Measurements from ENCODE around the gene HSPA6.
"Not testable (repeated sequence)": the region's sequence is repeated elsewhere in the genome, so short reads cannot be mapped to it uniquely, and the experiment has no call there.

HSPA6 gene

DNA sequence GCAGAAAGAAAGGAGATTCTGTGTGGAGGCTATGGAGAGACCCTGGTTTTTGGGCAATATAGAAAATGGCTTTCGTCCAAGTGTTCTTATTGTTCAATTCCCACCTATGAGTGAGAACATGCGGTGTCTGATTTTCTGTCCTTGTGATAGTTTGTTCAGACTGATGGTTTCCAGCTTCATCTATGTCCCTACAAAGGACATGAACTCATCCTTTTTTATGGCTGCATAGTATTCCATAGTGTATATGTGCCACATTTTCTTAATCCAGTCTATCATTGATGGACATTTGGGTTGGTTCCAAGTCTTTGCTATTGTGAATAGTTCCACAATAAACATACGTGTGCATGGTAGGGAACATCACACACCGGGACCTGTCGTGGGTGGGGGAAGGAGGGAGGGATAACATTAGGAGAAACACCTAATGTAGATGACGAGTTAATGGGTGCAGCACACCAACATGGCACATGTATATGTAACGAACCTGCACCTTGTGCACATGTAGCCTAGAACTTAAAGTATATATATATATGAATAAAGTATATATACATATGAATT lies 14.7 kb downstream of the HSPA6 start:
- not testable (repeated sequence) for DNase-seq

GRCh38 chr1:161539731-161540569 lies 15.6 kb downstream of the HSPA6 start:
- DNase-seq: peak; percentile 94

DNA sequence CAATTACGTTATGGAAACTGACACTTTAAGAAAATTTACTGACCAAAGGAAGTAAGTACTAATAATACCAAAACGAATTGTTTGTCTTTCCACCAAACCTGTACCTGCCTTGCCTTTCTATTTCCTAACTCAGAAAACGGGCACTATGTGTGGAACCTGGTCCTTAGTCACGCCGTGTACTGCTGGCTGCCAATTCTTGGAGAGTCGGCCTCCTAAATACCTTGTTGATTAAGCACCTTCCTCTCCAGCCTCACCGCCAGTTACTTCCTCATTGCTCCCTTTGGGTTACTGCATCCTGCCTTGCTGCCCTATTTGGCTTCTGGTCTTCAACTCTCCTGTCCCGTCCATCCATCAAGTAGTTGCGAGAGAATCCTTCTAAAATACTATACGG lies 16.2 kb downstream of the HSPA6 start:
- DNase-seq: peak; percentile 41

- peak; percentile 88 for DNase-seq
These were observed 17.8 kb downstream of the HSPA6 start for GRCh38 chr1:161542091-161542559.

- peak; percentile 32 for DNase-seq
These were observed 18.8 kb downstream of the HSPA6 start for GRCh38 chr1:161543125-161543524.

DNA sequence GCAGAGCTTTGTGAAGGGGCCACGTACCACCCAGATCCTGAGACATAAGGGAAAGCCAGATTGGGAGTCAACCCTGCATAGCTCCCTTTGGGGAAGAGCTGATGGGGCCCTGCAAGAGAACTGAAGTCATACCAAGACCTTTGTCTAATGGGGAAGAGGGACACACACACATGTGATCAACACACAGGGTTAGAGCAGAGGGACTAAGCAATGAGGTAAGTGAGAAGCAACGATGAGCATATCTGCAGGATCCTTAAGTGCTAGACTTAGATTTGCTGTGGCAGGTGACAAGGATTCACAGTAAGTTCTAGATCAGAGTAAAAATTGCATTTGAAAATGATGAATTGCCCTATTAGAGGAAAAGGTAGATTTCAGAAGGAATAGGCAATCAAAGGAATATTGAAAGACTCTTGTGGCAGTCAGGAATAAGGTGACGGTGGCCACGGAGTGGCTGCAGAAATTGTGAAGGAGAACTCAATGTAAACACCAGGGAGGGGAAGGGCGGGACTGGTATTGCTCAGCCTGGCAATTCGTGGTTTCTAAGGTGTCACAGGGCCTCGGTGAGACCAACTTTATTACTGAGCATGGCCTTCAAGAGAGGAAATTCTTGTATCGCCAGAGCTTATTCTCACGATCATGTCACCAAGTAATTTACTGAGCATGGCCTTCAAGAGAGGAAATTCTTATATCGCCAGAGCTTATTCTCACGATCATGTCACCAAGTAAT lies 20.8 kb downstream of the HSPA6 start:
- DNase-seq: peak; percentile 54

DNA sequence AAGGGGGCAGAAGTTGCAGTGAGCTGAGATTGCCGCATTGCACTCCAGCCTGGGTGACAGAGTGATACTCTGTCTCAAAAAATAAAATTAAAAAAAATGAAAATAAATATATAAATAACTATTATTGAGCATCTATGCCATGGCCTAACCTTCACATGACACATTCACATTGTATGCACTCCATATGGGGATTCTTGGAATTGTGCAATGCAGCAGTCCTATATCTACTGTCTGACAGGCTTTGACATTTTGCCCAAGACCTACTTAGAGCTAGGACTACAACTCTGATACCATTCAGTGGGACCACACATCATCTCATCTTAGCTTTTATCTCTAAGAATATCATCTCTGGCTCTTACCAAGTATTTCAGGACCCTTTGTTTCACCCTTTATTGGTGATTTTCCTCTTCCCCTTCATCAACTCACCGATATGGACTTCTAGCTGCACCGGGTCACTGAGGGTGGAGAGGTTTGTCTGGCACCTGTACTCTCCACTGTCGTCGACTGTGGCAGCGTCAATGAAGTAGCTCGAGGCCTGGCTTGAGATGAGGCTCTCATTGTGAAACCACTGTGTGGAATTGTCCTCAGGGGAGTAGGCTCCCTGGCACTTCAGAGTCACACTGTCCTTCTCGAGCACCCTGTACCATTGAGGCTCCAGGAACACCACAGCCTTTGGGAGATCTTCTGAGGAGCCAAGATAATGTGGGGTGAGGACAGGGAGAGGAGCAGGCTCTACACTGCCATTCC lies 23.8 kb downstream of the HSPA6 start:
- not testable (repeated sequence) for DNase-seq

DNA sequence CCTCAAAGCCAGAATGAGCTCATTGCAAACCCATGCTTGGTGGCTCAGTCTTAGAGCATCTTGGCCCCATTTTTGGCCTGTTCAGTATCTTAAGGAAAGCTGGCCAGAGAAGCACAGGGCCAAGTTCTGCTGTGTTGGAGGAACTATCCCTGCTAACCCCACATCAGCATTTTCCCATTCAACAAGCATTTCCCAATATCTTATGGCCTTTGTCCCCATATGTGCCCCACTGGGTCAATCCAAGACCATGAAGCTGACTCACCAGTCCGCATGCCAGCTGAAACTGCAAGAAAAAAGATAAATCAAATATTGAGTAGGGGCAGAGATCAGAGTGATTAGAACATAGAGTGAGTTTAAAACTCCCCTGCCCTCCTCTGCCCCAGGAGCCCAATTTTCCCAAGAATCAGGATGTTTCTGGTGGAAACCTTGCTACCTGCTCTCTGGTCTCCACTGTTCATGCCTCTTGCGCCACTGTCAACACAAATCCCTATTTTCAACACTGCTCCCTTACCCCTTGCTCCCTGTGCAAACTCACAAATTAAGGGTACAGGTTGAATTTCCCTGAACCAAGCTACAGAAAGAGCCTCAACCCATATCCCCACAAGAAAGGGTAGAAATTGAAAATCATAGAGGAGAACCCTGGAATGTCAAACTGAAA lies 24.5 kb downstream of the HSPA6 start:
- not testable (repeated sequence) for DNase-seq

- no peak for DNase-seq
These were observed 25.3 kb downstream of the HSPA6 start, which contains the start of gene FCGR3A for GRCh38 chr1:161549652-161550051. Gene FCGR3A (minus strand): TSS chr1:161549818. CDS start chr1:161549736, 82 bp downstream.

DNA sequence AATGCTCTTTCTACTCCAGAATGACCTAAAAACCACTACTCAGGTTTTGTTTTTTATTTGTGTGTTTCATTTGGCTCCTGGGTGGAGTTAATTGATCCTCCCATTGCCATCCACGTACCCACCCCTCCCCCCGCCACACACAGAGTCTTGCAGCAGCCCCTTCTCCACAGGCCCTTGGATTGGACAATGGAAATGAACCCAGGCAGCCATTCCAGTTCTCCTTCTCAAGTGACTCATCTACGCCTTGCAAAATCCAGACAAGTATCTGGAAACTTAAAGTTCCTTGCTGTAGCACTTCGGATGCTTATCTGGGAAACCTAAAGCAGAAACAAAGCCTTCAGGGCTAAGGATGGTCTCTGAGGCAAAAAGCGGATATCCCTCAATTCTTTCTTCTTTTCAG lies 26.6 kb downstream of the HSPA6 start:
- DNase-seq: not testable (repeated sequence)

- not testable (repeated sequence) for DNase-seq
These were observed 29.3 kb downstream of the HSPA6 start for GRCh38 chr1:161553631-161554030.

GRCh38 chr1:161554340-161554739 lies 30.0 kb downstream of the HSPA6 start:
- DNase-seq: not testable (repeated sequence)

DNA sequence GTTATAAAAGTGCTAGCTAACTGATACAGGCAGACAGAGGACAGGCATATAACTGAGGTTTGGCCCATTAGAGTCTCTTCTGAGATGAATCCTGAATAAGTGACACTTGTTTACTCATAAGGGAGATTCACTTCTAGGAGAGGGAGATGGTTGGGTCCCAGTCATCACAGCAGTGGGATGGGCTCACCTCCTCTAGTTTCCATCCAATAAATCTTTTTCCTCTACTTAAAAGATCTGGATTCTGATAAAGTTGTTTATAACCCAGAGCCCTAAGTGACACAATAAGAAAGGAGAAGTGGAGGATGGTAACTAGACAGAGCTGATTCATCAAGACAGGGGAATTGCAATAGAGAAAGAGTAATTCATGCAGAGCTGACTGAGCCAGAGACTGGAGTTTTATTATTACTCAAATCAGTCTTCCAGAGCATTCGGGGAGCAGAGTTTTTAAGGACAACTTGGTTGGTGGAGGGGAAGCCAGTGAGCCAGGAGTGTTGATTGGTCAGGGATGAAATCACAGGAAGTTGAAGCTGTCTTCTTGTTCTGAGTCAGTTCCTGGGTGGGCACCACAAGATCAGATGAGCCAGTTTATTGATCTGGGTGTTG lies 30.6 kb downstream of the HSPA6 start:
- DNase-seq: not testable (repeated sequence)

DNA sequence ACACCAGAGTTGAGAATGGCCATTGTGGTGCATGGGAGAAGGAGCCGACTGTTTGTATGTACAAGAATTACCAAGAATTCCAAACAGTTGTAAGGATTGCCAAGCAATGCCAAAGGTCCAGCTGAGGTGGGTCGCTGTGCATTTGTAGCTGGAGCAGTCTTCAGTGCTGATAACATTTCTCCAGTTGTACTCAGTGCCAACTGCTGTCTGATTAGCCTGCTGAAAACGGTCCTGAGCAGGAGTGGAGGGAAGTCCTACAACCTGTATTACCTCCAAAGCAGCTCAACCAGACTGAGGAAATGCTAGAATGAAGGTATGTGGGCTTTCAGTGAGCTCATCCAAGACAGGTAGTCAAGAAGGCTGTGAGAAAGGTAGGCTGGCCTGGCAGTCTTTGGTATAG lies 31.8 kb downstream of the HSPA6 start:
- DNase-seq: peak; percentile 65

GRCh38 chr1:161556990-161557389 lies 32.6 kb downstream of the HSPA6 start:
- DNase-seq: not testable (repeated sequence)

DNA sequence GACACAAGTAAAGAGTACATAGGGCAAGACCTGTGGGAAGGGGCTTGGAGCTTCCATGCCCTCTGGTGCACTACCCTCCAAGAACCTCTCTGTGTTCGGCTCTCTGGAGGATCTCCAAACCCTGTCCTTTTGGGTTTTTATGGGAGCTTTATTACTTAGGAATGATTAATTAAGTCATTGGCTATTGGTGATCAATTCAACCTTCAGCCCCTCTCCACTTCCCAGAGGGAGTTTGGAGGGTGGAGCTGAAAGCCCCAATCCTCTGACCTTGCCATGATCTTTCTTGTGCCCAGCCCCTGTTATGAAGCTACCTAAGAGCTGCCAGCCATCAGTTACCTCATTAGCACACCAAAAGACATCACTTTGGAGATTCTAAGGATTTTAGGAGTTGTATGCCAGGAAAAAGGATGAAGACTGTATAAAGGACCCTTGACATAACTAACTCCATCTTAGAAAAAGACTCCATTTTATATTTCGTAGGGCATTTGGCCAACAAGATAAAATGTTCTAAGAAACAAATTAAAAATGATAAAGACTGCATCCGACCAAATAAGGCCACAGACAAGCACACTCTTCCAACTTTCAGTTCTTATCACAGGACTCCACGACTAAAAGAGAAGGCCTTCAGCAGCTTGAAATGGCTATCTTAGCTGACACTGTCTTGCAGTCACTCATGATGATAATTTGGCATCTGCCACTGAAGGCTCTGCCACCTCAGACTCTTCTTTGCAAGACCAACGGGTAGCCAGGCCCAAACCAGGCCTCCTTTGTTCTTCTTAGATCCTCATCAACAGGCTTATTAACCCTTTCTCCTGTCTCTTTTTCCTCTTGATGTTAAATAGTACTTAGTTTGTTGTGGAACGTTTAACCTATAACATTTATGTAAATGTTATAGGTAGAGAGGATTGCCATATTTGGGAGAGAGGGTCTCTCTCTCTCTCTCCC lies 33.4 kb downstream of the HSPA6 start:
- DNase-seq: peak; percentile 94

DNA sequence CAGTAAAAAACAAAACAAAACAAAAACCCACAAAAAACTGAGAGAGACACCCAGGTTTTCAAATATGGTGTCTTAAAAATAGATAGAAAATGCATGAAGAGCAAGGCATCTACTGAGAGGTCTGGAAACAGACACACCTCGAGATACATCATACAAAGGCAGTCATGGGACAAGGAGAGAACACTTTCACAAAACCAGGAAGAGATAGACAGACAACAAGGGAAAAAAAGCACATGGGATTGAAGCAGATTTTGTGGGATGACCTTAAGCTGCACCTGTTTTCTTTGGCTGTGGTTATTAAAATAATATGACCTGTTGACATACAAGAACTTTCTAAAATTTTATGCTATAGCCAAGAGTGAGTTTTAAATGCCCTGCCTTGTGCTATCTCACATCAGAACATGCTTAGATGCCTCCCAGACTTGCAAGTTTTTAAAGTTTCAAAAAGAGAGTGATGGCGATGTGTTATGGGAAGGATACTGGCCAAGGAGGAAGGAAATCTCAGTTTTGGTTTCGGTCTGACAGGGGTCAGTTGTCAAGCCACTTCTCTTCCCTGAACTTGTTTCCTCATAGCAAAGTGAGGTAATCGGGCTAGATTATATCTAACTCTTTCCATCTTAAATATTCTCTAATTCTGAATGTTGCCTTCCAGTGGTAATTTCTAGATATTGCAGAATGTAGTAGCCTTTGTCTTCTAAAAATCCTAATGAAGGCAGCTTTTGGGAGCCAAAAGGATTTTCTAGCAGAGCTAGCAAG lies 36.8 kb downstream of the HSPA6 start:
- DNase-seq: peak; percentile 83

GRCh38 chr1:161562441-161562840 lies 38.1 kb downstream of the HSPA6 start:
- not testable (repeated sequence) for DNase-seq

DNA sequence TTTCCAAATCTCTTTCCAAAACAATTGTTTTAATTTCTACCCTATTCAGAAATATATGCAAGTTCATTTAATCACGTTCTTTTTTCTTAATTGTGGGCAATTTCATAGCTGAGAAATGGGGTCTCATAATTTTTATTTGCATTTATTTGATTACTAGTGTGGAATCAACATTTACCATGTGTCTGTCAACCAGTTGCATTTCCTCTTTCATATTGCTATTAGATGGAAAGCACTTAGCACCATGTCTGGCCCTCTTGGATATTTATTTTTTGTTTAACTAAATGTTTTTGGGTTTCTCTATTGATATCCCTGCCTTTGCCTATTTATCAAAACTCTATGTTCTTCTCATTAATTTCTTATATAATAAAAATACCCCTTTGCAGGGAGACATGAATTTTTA lies 39.2 kb downstream of the HSPA6 start:
- not testable (repeated sequence) for DNase-seq

- DNase-seq: not testable (repeated sequence)
These were observed 42.2 kb downstream of the HSPA6 start for GRCh38 chr1:161566602-161566960.
